Gastroesophageal sphincter (tissue), 4 donors: ENCODE measurements around the gene NTRK1. TPM values are rescaled to one million over a fixed set of nuclear protein-coding genes. Genes with fewer than 3 reads are reported as not detected.

Source experiments
- ATAC-seq: fragments of 150-250 bp; one replicate; pipeline ENCODE4 v1.9.1; 2016; ENCODE audit warnings: mild to moderate bottlenecking, moderate library complexity
- H3K27ac ChIP-seq, 4 donors: fragments of 200-600 bp; sonication (generic) in 3 of 4; 1 replicate in 3 of 4; 2 replicates in 1 of 4; pipeline ENCODE4 v1.5.1; 2016 to 2019
- H3K27me3 ChIP-seq: fragments of 200-600 bp; sonication (generic); one replicate; pipeline ENCODE4 v1.5.1; 2019
- H3K36me3 ChIP-seq, 2 donors: fragments of 200-600 bp; sonication (generic); one replicate each; pipeline ENCODE4 v1.5.1; 2019; ENCODE audit warnings: control low read depth in 1 of 2
- H3K4me1 ChIP-seq, 3 donors: fragments of 200-600 bp; sonication (generic); 1 replicate in 2 of 3; 2 replicates in 1 of 3; pipeline ENCODE4 v1.5.1; 2016 to 2019; ENCODE audit warnings: control low read depth in 2 of 3
- H3K4me3 ChIP-seq, 2 donors: fragments of 200-600 bp; sonication (generic); one replicate each; pipeline ENCODE4 v1.5.1; 2019; ENCODE audit warnings: mild to moderate bottlenecking in 1 of 2, moderate library complexity in 1 of 2
- H3K9me3 ChIP-seq, 3 donors: fragments of 200-600 bp; sonication (generic); one replicate each; pipeline ENCODE4 v1.5.1; 2017 to 2019; ENCODE audit warnings: control low read depth in 2 of 3
- CTCF ChIP-seq, 4 experiments: fragments of 200-600 bp in 2 of 4; fragments of 450-650 bp in 2 of 4; sonication (generic) in 1 of 4; IDR thresholded peaks; one replicate each; pipeline ENCODE4 v1.5.1; 2017 to 2019; ENCODE audit warnings: antibody characterized with exemption in 4 of 4, mild to moderate bottlenecking in 2 of 4, moderate library complexity in 2 of 4
- EP300 ChIP-seq: sonication (generic); formaldehyde crosslinking; IDR thresholded peaks from one replicate; pipeline ENCODE4 v1.6.1; 2017; ENCODE audit warnings: antibody characterized with exemption, mild to moderate bottlenecking
- POLR2A ChIP-seq, 2 donors: fragments of 450-650 bp; IDR thresholded peaks; one replicate each; pipeline ENCODE4 v1.6.1; 2017; ENCODE audit warnings: antibody characterized with exemption in 2 of 2, mild to moderate bottlenecking in 2 of 2, moderate library complexity in 1 of 2
- POLR2AphosphoS5 ChIP-seq: sonication (generic); formaldehyde crosslinking; IDR thresholded peaks from one replicate; pipeline ENCODE4 v1.6.1; 2017; ENCODE audit warnings: antibody characterized with exemption
- whole genome bisulfite sequencing, 2 donors: methylation state at CpG; one replicate each; pipeline ENCODE4 v1.1.5; 2018; ENCODE audit warnings: low coverage in 1 of 2; 5-methylcytosine and 5-hydroxymethylcytosine counted together
- total RNA-seq, 4 donors: library from RNA; depleted of rRNA; stranded (reverse); fragments of >200 nt; gene quantifications; one replicate each; pipeline ENCODE4 v1.1.0, GENCODE V29; 2016

The NTRK1 gene
- total RNA-seq, 4 donors from 2014 or later = 0.23 to 4.4 (median 0.72) TPM

- H3K27me3 ChIP-seq = peaks cover 63% of the 10 kb centered on the region
Measured at GRCh38 chr1:156908541-156908940, 47.9 kb downstream of the NTRK1 start.

GRCh38 chr1:156908955-156909354 is 48.3 kb downstream of the NTRK1 start:
- peaks cover 0 to 43% of the 10 kb centered on the region in 2 donors for H3K36me3 ChIP-seq
- WGBS, 2 donors = 66 to 67% methylated on average over 3 to 7 of the region's 10 CpGs
- no peaks in the 10 kb centered on the region for H3K9me3 ChIP-seq
- H3K4me1 ChIP-seq = peaks cover 0 to 34% (median 0%) of the 10 kb centered on the region in 3 donors
- no peak for ATAC-seq
- H3K27me3 ChIP-seq = peaks cover 68% of the 10 kb centered on the region
- H3K27ac ChIP-seq = no peak overlapping the region
- no peak for TF ChIP-seq POLR2AphosphoS5
- TF ChIP-seq POLR2A (IDR thresholded peaks at IDR 0.05) = no peak
- no peak for TF ChIP-seq EP300
- TF ChIP-seq CTCF (IDR thresholded peaks at IDR 0.05) = no peak
- H3K4me3 ChIP-seq = no peak overlapping the region

More at GRCh38 chr1:156908541-156908940, 47.9 kb downstream of the NTRK1 start:
- H3K27ac ChIP-seq = no peak overlapping the region
- WGBS, 2 donors = 58 to 81% methylated on average over 2 to 6 of the region's 29 CpGs
- no peak for ATAC-seq
- peaks cover 0 to 39% of the 10 kb centered on the region in 2 donors for H3K36me3 ChIP-seq
- TF ChIP-seq POLR2AphosphoS5 (no peak), POLR2A (IDR thresholded peaks at IDR 0.05) (no peak), CTCF (IDR thresholded peaks at IDR 0.05) (no peak), EP300 (no peak)
- H3K9me3 ChIP-seq = no peaks in the 10 kb centered on the region
- no peak overlapping the region for H3K4me3 ChIP-seq
- peaks cover 0 to 38% (median 0%) of the 10 kb centered on the region in 3 donors for H3K4me1 ChIP-seq

GRCh38 chr1:156909671-156910070 is 49.0 kb downstream of the NTRK1 start:
- peaks cover 0 to 51% of the 10 kb centered on the region in 2 donors for H3K36me3 ChIP-seq
- peaks cover 0 to 27% (median 0%) of the 10 kb centered on the region in 3 donors for H3K4me1 ChIP-seq
- H3K27me3 ChIP-seq = peaks cover 73% of the 10 kb centered on the region
- no peaks in the 10 kb centered on the region for H3K9me3 ChIP-seq
- TF ChIP-seq POLR2A (IDR thresholded peaks at IDR 0.05) = no peak
- no peak overlapping the region for H3K4me3 ChIP-seq
- no peak overlapping the region for H3K27ac ChIP-seq
- WGBS, 2 donors = no CpG with 5 or more reads among the region's 5 CpGs
- no peak for ATAC-seq

GRCh38 chr1:156910309-156910782 is 49.7 kb downstream of the NTRK1 start:
- 67% methylated on average over 1 of the region's 18 CpGs; no CpG with 5 or more reads in 1 of the 2 donors for WGBS, 2 donors
- ATAC-seq = no peak
- peaks cover 0 to 26% (median 0%) of the 10 kb centered on the region in 3 donors for H3K4me1 ChIP-seq

GRCh38 chr1:156911577-156912298 is 51.1 kb downstream of the NTRK1 start:
- H3K27me3 ChIP-seq = peaks cover 75% of the 10 kb centered on the region
- H3K36me3 ChIP-seq = peaks cover 0 to 56% of the 10 kb centered on the region in 2 donors
- no peaks in the 10 kb centered on the region for H3K9me3 ChIP-seq
- TF ChIP-seq CTCF (IDR thresholded peaks at IDR 0.05) = no peak
- no peak for TF ChIP-seq POLR2A (IDR thresholded peaks at IDR 0.05)
- no peak for TF ChIP-seq POLR2AphosphoS5
- TF ChIP-seq EP300 = no peak
- H3K4me3 ChIP-seq = no peak overlapping the region
- 64 to 65% methylated on average over 5 of the region's 6 CpGs for WGBS, 2 donors
- peaks cover 0 to 21% (median 0%) of the 10 kb centered on the region in 3 donors for H3K4me1 ChIP-seq
- no peak for ATAC-seq
- H3K27ac ChIP-seq = no peak overlapping the region

More at GRCh38 chr1:156910309-156910782, 49.7 kb downstream of the NTRK1 start:
- Histone ChIP-seq H3K27me3 (peaks cover 79% of the 10 kb centered on the region), H3K27ac (no peak overlapping the region), H3K9me3 (no peaks in the 10 kb centered on the region), H3K36me3 (peaks cover 0 to 57% of the 10 kb centered on the region in 2 donors), H3K4me3 (no peak overlapping the region)
- TF ChIP-seq CTCF (IDR thresholded peaks at IDR 0.05) (peak in 3 of 4 experiments; percentile 30 to 87 (median 60)), POLR2AphosphoS5 (no peak), POLR2A (IDR thresholded peaks at IDR 0.05) (no peak), EP300 (no peak)
